ENCODE measurements around the gene PABPC1L. TPM values are rescaled to one million over a fixed set of nuclear protein-coding genes. Genes with fewer than 3 reads are reported as not detected.
"Not testable (repeated sequence)": the region's sequence is repeated elsewhere in the genome, so short reads cannot be mapped to it uniquely, and the experiment has no call there.

PABPC1L gene
- total RNA-seq (10 to 100 TPM; 37.5 to 60.3 TPM), total RNA-seq (9.6 to 24.6 reads per million in 2 donors)

GRCh38 chr20:44909872-44910689 is at the start of gene PABPC1L:
PABPC1L (plus strand) TSS chr20:44910060; CDS start chr20:44910144, 84 bp downstream.
- H3K4me1 Mint-ChIP-seq, result peaks cover 22% of the 10 kb centered on the region
- no peaks in the 10 kb centered on the region for H3K9me3 ChIP-seq (ENCODE audit: control insufficient read depth, low read length, poor library complexity, severe bottlenecking)
- peak; percentile 48 to 75 (median 74) for DNase-seq
- peak within 1 kb of the TSS; percentile 84 for H3K4me3 Mint-ChIP-seq
- H3K36me3 Mint-ChIP-seq (ENCODE audit: low read depth), result peaks cover under 1% of the 10 kb centered on the region
- peak within 1 kb of the TSS; percentile 85 for H3K27ac Mint-ChIP-seq
- H3K27me3 Mint-ChIP-seq, result no peaks in the 10 kb centered on the region
- ATAC-seq, result peak; percentile 94

GRCh38 chr20:44861531-44862006 is 48.3 kb upstream of the PABPC1L start:
- ATAC-seq (no peak), DNase-seq (no peak)
- Mint-ChIP-seq H3K4me1 (peaks cover 11% of the 10 kb centered on the region), H3K4me3 (no peak overlapping the region), H3K27ac (no peak overlapping the region), H3K27me3 (no peaks in the 10 kb centered on the region), H3K36me3 (ENCODE audit: low read depth) (no peaks in the 10 kb centered on the region)
- H3K9me3 ChIP-seq (ENCODE audit: control insufficient read depth, low read length, poor library complexity, severe bottlenecking), result no peaks in the 10 kb centered on the region

- DNase-seq, result no peak
- Mint-ChIP-seq H3K4me3 (no peak overlapping the region), H3K4me1 (peaks cover 9% of the 10 kb centered on the region), H3K27ac (no peak overlapping the region), H3K36me3 (ENCODE audit: low read depth) (no peaks in the 10 kb centered on the region), H3K27me3 (no peaks in the 10 kb centered on the region)
- no peaks in the 10 kb centered on the region for H3K9me3 ChIP-seq (ENCODE audit: control insufficient read depth, low read length, poor library complexity, severe bottlenecking)
- ATAC-seq, result no peak
Observed at GRCh38 chr20:44862286-44862685, 47.6 kb upstream of the PABPC1L start.

- not testable (repeated sequence) for H3K4me3 Mint-ChIP-seq; DNase-seq; H3K36me3 Mint-ChIP-seq (ENCODE audit: low read depth); H3K4me1 Mint-ChIP-seq; ATAC-seq; H3K27me3 Mint-ChIP-seq; H3K27ac Mint-ChIP-seq; H3K9me3 ChIP-seq (ENCODE audit: control insufficient read depth, low read length, poor library complexity, severe bottlenecking)
Observed at GRCh38 chr20:44863365-44864084, 46.3 kb upstream of the PABPC1L start.

- not testable (repeated sequence) for H3K27me3 Mint-ChIP-seq; ATAC-seq; H3K4me1 Mint-ChIP-seq; H3K4me3 Mint-ChIP-seq; H3K27ac Mint-ChIP-seq; H3K9me3 ChIP-seq (ENCODE audit: control insufficient read depth, low read length, poor library complexity, severe bottlenecking); H3K36me3 Mint-ChIP-seq (ENCODE audit: low read depth); DNase-seq
Observed at GRCh38 chr20:44864493-44864892, 45.4 kb upstream of the PABPC1L start.

- H3K27ac Mint-ChIP-seq, result peak overlapping the region; percentile 56
- peak overlapping the region; percentile 74 for H3K4me3 Mint-ChIP-seq
- no peak for ATAC-seq
Observed at GRCh38 chr20:44866703-44867335, 43.0 kb upstream of the PABPC1L start.

GRCh38 chr20:44869471-44869870 is 40.4 kb upstream of the PABPC1L start:
- H3K27ac Mint-ChIP-seq, result no peak overlapping the region
- H3K9me3 ChIP-seq (ENCODE audit: control insufficient read depth, low read length, poor library complexity, severe bottlenecking), result no peaks in the 10 kb centered on the region
- ATAC-seq (no peak), DNase-seq (no peak)
- no peaks in the 10 kb centered on the region for H3K4me1 Mint-ChIP-seq
- peaks cover 2% of the 10 kb centered on the region for H3K36me3 Mint-ChIP-seq (ENCODE audit: low read depth)
- H3K4me3 Mint-ChIP-seq, result no peak overlapping the region
- peaks cover 12% of the 10 kb centered on the region for H3K27me3 Mint-ChIP-seq

More at GRCh38 chr20:44866703-44867335, 43.0 kb upstream of the PABPC1L start:
- no peak for DNase-seq
- H3K9me3 ChIP-seq (ENCODE audit: control insufficient read depth, low read length, poor library complexity, severe bottlenecking), result no peaks in the 10 kb centered on the region
- Mint-ChIP-seq H3K27me3 (peaks cover 7% of the 10 kb centered on the region), H3K36me3 (ENCODE audit: low read depth) (peaks cover 2% of the 10 kb centered on the region), H3K4me1 (no peaks in the 10 kb centered on the region)

GRCh38 chr20:44882360-44882759 is 27.5 kb upstream of the PABPC1L start:
- ATAC-seq; H3K27me3 Mint-ChIP-seq; H3K9me3 ChIP-seq (ENCODE audit: control insufficient read depth, low read length, poor library complexity, severe bottlenecking); H3K27ac Mint-ChIP-seq; H3K4me3 Mint-ChIP-seq; H3K36me3 Mint-ChIP-seq (ENCODE audit: low read depth); DNase-seq: not testable (repeated sequence)
- peaks cover 29% of the 10 kb centered on the region for H3K4me1 Mint-ChIP-seq

- Mint-ChIP-seq H3K36me3 (ENCODE audit: low read depth) (no peaks in the 10 kb centered on the region), H3K27ac (peak overlapping the region; percentile 96), H3K4me3 (peak overlapping the region; percentile 97), H3K27me3 (no peaks in the 10 kb centered on the region), H3K4me1 (peaks cover 34% of the 10 kb centered on the region)
- no peaks in the 10 kb centered on the region for H3K9me3 ChIP-seq (ENCODE audit: control insufficient read depth, low read length, poor library complexity, severe bottlenecking)
- no peak for DNase-seq
- no peak for ATAC-seq
Observed at GRCh38 chr20:44883214-44883902, 26.5 kb upstream of the PABPC1L start.

- H3K4me3 Mint-ChIP-seq, result peak overlapping the region; percentile 97
- H3K4me1 Mint-ChIP-seq, result peaks cover 45% of the 10 kb centered on the region
- H3K36me3 Mint-ChIP-seq (ENCODE audit: low read depth), result no peaks in the 10 kb centered on the region
- H3K27ac Mint-ChIP-seq, result peak overlapping the region; percentile 96
- no peaks in the 10 kb centered on the region for H3K9me3 ChIP-seq (ENCODE audit: control insufficient read depth, low read length, poor library complexity, severe bottlenecking)
- H3K27me3 Mint-ChIP-seq, result no peaks in the 10 kb centered on the region
- DNase-seq (no peak), ATAC-seq (peak; percentile 1)
Observed at GRCh38 chr20:44884907-44885391, 24.9 kb upstream of the PABPC1L start.

GRCh38 chr20:44885392-44886265 is 24.2 kb upstream of the PABPC1L start, which contains the start of gene YWHAB:
YWHAB (plus strand) TSS chr20:44885705; CDS start chr20:44901534, 15,829 bp downstream.
- Mint-ChIP-seq H3K4me3 (peak within 1 kb of the TSS; percentile 97), H3K36me3 (ENCODE audit: low read depth) (no peaks in the 10 kb centered on the region), H3K27me3 (no peaks in the 10 kb centered on the region), H3K4me1 (peaks cover 46% of the 10 kb centered on the region), H3K27ac (peak within 1 kb of the TSS; percentile 96)
- peak; percentile 94 for DNase-seq
- H3K9me3 ChIP-seq (ENCODE audit: control insufficient read depth, low read length, poor library complexity, severe bottlenecking), result no peaks in the 10 kb centered on the region
- peak; percentile 95 for ATAC-seq

- no peaks in the 10 kb centered on the region for H3K9me3 ChIP-seq (ENCODE audit: control insufficient read depth, low read length, poor library complexity, severe bottlenecking)
- Mint-ChIP-seq H3K4me1 (peaks cover 46% of the 10 kb centered on the region), H3K4me3 (peak overlapping the region; percentile 97), H3K27ac (peak overlapping the region; percentile 96), H3K27me3 (no peaks in the 10 kb centered on the region), H3K36me3 (ENCODE audit: low read depth) (no peaks in the 10 kb centered on the region)
- DNase-seq (no peak), ATAC-seq (no peak)
Observed at GRCh38 chr20:44886266-44886651, 23.6 kb upstream of the PABPC1L start.

All from T-helper 17 cell (primary cell).